Gastroesophageal sphincter (tissue), 4 donors: Measurements from ENCODE around the gene RAET1G. TPM values are rescaled to one million over a fixed set of nuclear protein-coding genes. Genes with fewer than 3 reads are reported as not detected.

ENCODE experiments used
- ATAC-seq: fragments of 150-250 bp; one replicate; pipeline ENCODE4 v1.9.1; 2016; ENCODE audit warnings: mild to moderate bottlenecking, moderate library complexity
- H3K27ac ChIP-seq, 4 donors: fragments of 200-600 bp; sonication (generic) in 3 of 4; 1 replicate in 3 of 4; 2 replicates in 1 of 4; pipeline ENCODE4 v1.5.1; 2016 to 2019
- H3K27me3 ChIP-seq: fragments of 200-600 bp; sonication (generic); one replicate; pipeline ENCODE4 v1.5.1; 2019
- H3K36me3 ChIP-seq, 2 donors: fragments of 200-600 bp; sonication (generic); one replicate each; pipeline ENCODE4 v1.5.1; 2019; ENCODE audit warnings: control low read depth in 1 of 2
- H3K4me1 ChIP-seq, 3 donors: fragments of 200-600 bp; sonication (generic); 1 replicate in 2 of 3; 2 replicates in 1 of 3; pipeline ENCODE4 v1.5.1; 2016 to 2019; ENCODE audit warnings: control low read depth in 2 of 3
- H3K4me3 ChIP-seq, 2 donors: fragments of 200-600 bp; sonication (generic); one replicate each; pipeline ENCODE4 v1.5.1; 2019; ENCODE audit warnings: mild to moderate bottlenecking in 1 of 2, moderate library complexity in 1 of 2
- H3K9me3 ChIP-seq, 3 donors: fragments of 200-600 bp; sonication (generic); one replicate each; pipeline ENCODE4 v1.5.1; 2017 to 2019; ENCODE audit warnings: control low read depth in 2 of 3
- EP300 ChIP-seq: sonication (generic); formaldehyde crosslinking; IDR thresholded peaks from one replicate; pipeline ENCODE4 v1.6.1; 2017; ENCODE audit warnings: antibody characterized with exemption, mild to moderate bottlenecking
- POLR2A ChIP-seq, 2 donors: fragments of 450-650 bp; IDR thresholded peaks; one replicate each; pipeline ENCODE4 v1.6.1; 2017; ENCODE audit warnings: antibody characterized with exemption in 2 of 2, mild to moderate bottlenecking in 2 of 2, moderate library complexity in 1 of 2
- POLR2AphosphoS5 ChIP-seq: sonication (generic); formaldehyde crosslinking; IDR thresholded peaks from one replicate; pipeline ENCODE4 v1.6.1; 2017; ENCODE audit warnings: antibody characterized with exemption
- WGBS, 2 donors: methylation state at CpG; one replicate each; pipeline ENCODE4 v1.1.5; 2018; ENCODE audit warnings: low coverage in 1 of 2; 5-methylcytosine and 5-hydroxymethylcytosine counted together
- total RNA-seq, 4 donors: library from RNA; depleted of rRNA; stranded (reverse); fragments of >200 nt; gene quantifications; one replicate each; pipeline ENCODE4 v1.1.0, GENCODE V29; 2016
- TF ChIP-seq, protein P1 (sequence below), 4 experiments: fragments of 200-600 bp in 2 of 4; fragments of 450-650 bp in 2 of 4; sonication (generic) in 1 of 4; IDR thresholded peaks; one replicate each; pipeline ENCODE4 v1.5.1; 2017 to 2019; ENCODE audit warnings: antibody characterized with exemption in 4 of 4, mild to moderate bottlenecking in 2 of 4, moderate library complexity in 2 of 4

RAET1G gene
- total RNA-seq, 4 donors from 2014 or later = 1.4 TPM; not detected in 3

DNA sequence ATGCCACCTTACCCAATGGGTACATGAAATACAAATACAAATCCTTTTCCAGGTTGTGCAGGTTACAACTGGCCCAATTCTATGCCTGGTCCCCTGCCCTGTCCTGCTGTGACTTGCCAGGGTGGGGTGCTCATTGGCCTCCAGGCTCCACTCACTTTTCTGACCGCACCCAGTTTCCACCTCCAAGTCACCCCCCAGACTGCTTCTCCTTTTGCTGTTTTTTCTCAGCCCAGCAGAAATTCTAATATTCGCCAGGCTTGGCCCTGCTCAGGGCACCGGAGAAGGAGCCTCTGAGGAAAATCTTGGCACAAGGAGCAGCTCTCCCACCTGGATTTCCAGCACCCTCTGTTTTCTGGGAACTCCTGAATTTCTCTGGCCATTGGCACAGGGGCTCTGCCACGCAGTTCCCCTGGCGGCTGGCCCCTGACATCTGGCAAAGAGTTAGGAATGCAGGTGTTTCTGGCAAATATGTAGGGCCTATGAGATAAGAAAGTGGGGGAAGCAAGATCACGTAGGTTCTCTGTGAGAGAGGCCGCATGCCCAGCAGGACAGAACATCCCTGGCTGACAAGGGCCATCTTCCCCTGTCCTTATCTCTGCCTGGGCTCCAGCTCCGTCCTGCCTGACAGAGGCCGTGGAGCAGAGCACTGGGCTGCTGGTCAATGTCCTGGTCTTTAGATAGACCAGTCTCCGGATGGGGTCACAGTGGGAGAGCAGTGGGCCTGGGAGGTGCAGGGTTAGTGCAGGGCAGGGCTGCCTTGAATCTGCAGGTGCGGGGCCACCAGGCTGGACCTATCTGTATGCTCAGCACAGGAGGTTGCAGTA, 22.1 kb downstream of the RAET1G start:
- no peak overlapping the region for H3K27ac ChIP-seq
- no peak overlapping the region for H3K4me3 ChIP-seq
- no peaks in the 10 kb centered on the region for H3K9me3 ChIP-seq
- 78 to 100% methylated on average over 2 to 7 of the region's 11 CpGs for WGBS, 2 donors
- no peaks in the 10 kb centered on the region for H3K36me3 ChIP-seq
- H3K27me3 ChIP-seq = no peaks in the 10 kb centered on the region
- H3K4me1 ChIP-seq = peaks cover 11 to 30% (median 16%) of the 10 kb centered on the region in 3 donors
- ATAC-seq = no peak
- TF ChIP-seq, protein P1, sequence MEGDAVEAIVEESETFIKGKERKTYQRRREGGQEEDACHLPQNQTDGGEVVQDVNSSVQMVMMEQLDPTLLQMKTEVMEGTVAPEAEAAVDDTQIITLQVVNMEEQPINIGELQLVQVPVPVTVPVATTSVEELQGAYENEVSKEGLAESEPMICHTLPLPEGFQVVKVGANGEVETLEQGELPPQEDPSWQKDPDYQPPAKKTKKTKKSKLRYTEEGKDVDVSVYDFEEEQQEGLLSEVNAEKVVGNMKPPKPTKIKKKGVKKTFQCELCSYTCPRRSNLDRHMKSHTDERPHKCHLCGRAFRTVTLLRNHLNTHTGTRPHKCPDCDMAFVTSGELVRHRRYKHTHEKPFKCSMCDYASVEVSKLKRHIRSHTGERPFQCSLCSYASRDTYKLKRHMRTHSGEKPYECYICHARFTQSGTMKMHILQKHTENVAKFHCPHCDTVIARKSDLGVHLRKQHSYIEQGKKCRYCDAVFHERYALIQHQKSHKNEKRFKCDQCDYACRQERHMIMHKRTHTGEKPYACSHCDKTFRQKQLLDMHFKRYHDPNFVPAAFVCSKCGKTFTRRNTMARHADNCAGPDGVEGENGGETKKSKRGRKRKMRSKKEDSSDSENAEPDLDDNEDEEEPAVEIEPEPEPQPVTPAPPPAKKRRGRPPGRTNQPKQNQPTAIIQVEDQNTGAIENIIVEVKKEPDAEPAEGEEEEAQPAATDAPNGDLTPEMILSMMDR (IDR thresholded peaks at IDR 0.05) = no peak
- no peak for TF ChIP-seq POLR2AphosphoS5
- no peak for TF ChIP-seq POLR2A (IDR thresholded peaks at IDR 0.05)
- no peak for TF ChIP-seq EP300

- WGBS, 2 donors = 67 to 87% methylated on average over 4 to 5 of the region's 7 CpGs
- no peak overlapping the region for H3K27ac ChIP-seq
- H3K27me3 ChIP-seq = no peaks in the 10 kb centered on the region
- H3K36me3 ChIP-seq = no peaks in the 10 kb centered on the region
- no peak for ATAC-seq
- TF ChIP-seq POLR2A (IDR thresholded peaks at IDR 0.05) = no peak
- TF ChIP-seq, protein P1 (IDR thresholded peaks at IDR 0.05) = no peak
- no peak for TF ChIP-seq POLR2AphosphoS5
- TF ChIP-seq EP300 = no peak
- H3K9me3 ChIP-seq = no peaks in the 10 kb centered on the region
- H3K4me3 ChIP-seq = no peak overlapping the region
- H3K4me1 ChIP-seq = peaks cover 15 to 33% (median 23%) of the 10 kb centered on the region in 3 donors
These were observed 22.8 kb downstream of the RAET1G start for GRCh38 chr6:149899926-149900619.

DNA sequence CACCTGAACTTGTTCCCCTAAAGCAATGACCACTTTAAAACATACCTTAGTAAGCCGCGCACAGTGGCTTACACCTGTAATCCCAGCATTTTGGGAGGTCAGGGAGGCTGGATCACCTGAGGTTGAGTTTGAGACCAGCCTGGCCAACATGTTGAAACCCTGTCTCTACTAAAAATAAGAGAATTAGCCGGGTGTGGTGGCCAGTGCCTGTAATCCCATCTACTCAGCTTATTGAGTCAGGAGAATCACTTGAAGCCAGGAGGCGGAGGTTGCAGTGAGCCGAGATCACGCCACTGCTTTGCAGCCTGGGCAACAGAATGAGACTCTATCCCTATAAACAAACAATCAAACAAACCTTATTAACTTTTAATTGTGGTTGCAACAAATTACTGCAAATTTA, 23.4 kb downstream of the RAET1G start:
- Histone ChIP-seq H3K4me1 (peaks cover 15 to 39% (median 28%) of the 10 kb centered on the region in 3 donors), H3K27ac (no peak overlapping the region), H3K36me3 (no peaks in the 10 kb centered on the region), H3K9me3 (no peaks in the 10 kb centered on the region), H3K27me3 (no peaks in the 10 kb centered on the region), H3K4me3 (no peak overlapping the region)
- TF ChIP-seq, protein P1 (IDR thresholded peaks at IDR 0.05) = no peak
- TF ChIP-seq POLR2AphosphoS5 (no peak), POLR2A (IDR thresholded peaks at IDR 0.05) (no peak), EP300 (no peak)
- WGBS, 2 donors = 82 to 89% methylated on average over 4 to 6 of the region's 6 CpGs
- no peak for ATAC-seq

DNA sequence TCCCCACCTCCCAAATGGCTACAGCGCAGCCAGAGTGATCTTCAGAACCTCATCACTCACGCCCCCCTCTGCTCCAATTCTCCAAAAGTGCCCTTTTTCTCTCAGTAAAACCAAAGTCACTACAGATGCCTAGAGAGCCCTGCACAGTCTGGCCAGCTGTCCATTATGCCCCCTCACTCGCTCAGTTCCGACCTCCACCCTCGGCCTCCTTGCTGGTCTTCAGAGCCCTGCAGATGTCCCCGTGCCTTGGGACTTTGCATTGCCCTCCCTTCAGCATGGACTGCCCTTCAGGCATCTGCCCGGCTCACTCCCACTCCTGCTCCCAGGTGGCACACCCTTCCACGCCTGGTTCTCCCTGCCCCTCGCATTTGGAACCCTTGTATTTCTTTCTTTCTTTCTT, 24.0 kb downstream of the RAET1G start:
- no peak for ATAC-seq
- H3K9me3 ChIP-seq = no peaks in the 10 kb centered on the region
- no peaks in the 10 kb centered on the region for H3K36me3 ChIP-seq
- H3K27me3 ChIP-seq = no peaks in the 10 kb centered on the region
- 95 to 99% methylated on average over 8 to 9 of the region's 9 CpGs for WGBS, 2 donors
- H3K27ac ChIP-seq = no peak overlapping the region
- TF ChIP-seq POLR2A (IDR thresholded peaks at IDR 0.05) = no peak
- TF ChIP-seq, protein P1 (IDR thresholded peaks at IDR 0.05) = no peak
- TF ChIP-seq EP300 = no peak
- no peak for TF ChIP-seq POLR2AphosphoS5
- H3K4me1 ChIP-seq = peaks cover 15 to 39% (median 28%) of the 10 kb centered on the region in 3 donors
- H3K4me3 ChIP-seq = no peak overlapping the region
